ENCODE data around the gene MTHFR. TPM values are rescaled to one million over a fixed set of nuclear protein-coding genes. Genes with fewer than 3 reads are reported as not detected.

Gene MTHFR
- total and polyA plus RNA-seq, 2 of the 8 experiments (the other 6 are each of a cell fraction or from before 2014, with no cell fraction given) = 8.7 to 18.5 TPM

- no peak for FAIRE-seq
- DNase-seq (ENCODE audit: low read depth in 1 of 2, low spot score in 2 of 2) = no peak
- Histone ChIP-seq H3K4me2 (ENCODE audit: insufficient read depth in 1 of 2, low read depth in 2 of 2, low read length in 2 of 2) (no peak overlapping the region), H2BK5ac (ENCODE audit: low read depth, low read length) (no peak overlapping the region), H2AFZ (ENCODE audit: low read length) (no peak overlapping the region), H3K4me3 (ENCODE audit: extremely low read depth in 1 of 4, insufficient read depth in 2 of 4, low read depth in 3 of 4, low read length in 4 of 4) (no peak overlapping the region), H2BK120ac (replicated peaks; ENCODE audit: low read depth, low read length) (no peak overlapping the region), H3K27me3 (replicated peaks in 1 of 4; ENCODE audit: control insufficient read depth in 3 of 4, extremely low read depth in 1 of 4, insufficient read depth in 3 of 4, low read length in 3 of 4) (no peaks in the 10 kb centered on the region), H4K5ac (ENCODE audit: insufficient read length, low read depth, low read length) (no peak overlapping the region), H3K79me1 (ENCODE audit: low read depth, low read length) (no peaks in the 10 kb centered on the region; the same call in 1 of the 2 replicates), H3K79me2 (ENCODE audit: control insufficient read depth in 1 of 2, insufficient read depth in 2 of 2, low read length in 2 of 2) (no peaks in the 10 kb centered on the region), H3K14ac (ENCODE audit: insufficient read length) (no peak overlapping the region), H3K36me3 (ENCODE audit: control insufficient read depth in 2 of 4, insufficient read depth in 4 of 4, low read length in 3 of 4) (peaks cover 17 to 53% (median 44%) of the 10 kb centered on the region in 4 experiments; a peak in 7 of 8 replicates), H3K9ac (replicated peaks in 1 of 4; ENCODE audit: extremely low read depth in 1 of 4, low read depth in 3 of 4, low read length in 3 of 4) (no peak overlapping the region), H3K23ac (ENCODE audit: insufficient read length) (no peak overlapping the region), H3K9me3 (ENCODE audit: insufficient read depth in 2 of 2, low read depth in 1 of 2, low read length in 1 of 2) (no peaks in the 10 kb centered on the region), H3K4me1 (replicated peaks in 1 of 4; ENCODE audit: control insufficient read depth in 3 of 4, insufficient read depth in 4 of 4, low read length in 3 of 4) (no peaks in the 10 kb centered on the region), H4K8ac (ENCODE audit: extremely low read depth, insufficient read depth, low read length) (no peak overlapping the region), H2BK12ac (ENCODE audit: low read depth, low read length) (no peak overlapping the region), H4K91ac (replicated peaks; ENCODE audit: insufficient read length, low read length) (no peak overlapping the region), H2AK5ac (ENCODE audit: low read depth, low read length) (no peak overlapping the region), H2BK20ac (ENCODE audit: low read length) (no peak overlapping the region), H4K20me1 (replicated peaks in 1 of 2; ENCODE audit: control insufficient read depth in 1 of 2, insufficient read depth in 2 of 2, low read length in 2 of 2) (peaks cover 0 to 2% of the 10 kb centered on the region in 2 experiments), H3K4ac (replicated peaks; ENCODE audit: insufficient read length, low read depth, low read length) (no peak overlapping the region), H3K23me2 (ENCODE audit: low read depth, low read length) (no peaks in the 10 kb centered on the region), H2BK15ac (ENCODE audit: low read length) (no peak overlapping the region), H3K56ac (replicated peaks; ENCODE audit: insufficient read length, low read depth, low read length) (no peak overlapping the region), H3K18ac (ENCODE audit: extremely low read depth, low read length) (no peak overlapping the region), H3K27ac (ENCODE audit: low read depth, low read length) (no peak overlapping the region)
- WGBS, 2 experiments (ENCODE audit: extremely low coverage in 1 of 2, insufficient coverage in 1 of 2, insufficient read length in 1 of 2, insufficient replicate concordance in 2 of 2, low coverage in 1 of 2, low lambda C conversion rate in 2 of 2, missing lambda C conversion rate in 1 of 2) = 92% methylated on average over 17 of the region's 17 CpGs; no CpG with 5 or more reads in 1 of the 2 experiments
- CTCF ChIA-PET (ENCODE audit: partially characterized antibody) = interaction anchor here (1.1 to 1.6 kb wide), 3 partner anchors 14 to 138 kb away, joined by 3 to 5 read pairs (median 3); no protein-coding TSS in a partner anchor
- TF ChIP-seq MAFK (IDR thresholded peaks at IDR 0.05; ENCODE audit: low read depth, low read length) (no peak), KDM4A (IDR thresholded peaks at IDR 0.05; ENCODE audit: low read depth, low read length, severe bottlenecking) (no peak), EGR1 (IDR thresholded peaks at IDR 0.05; ENCODE audit: borderline replicate concordance, low read depth, low read length) (no peak)
- TF ChIP-seq, protein P1, sequence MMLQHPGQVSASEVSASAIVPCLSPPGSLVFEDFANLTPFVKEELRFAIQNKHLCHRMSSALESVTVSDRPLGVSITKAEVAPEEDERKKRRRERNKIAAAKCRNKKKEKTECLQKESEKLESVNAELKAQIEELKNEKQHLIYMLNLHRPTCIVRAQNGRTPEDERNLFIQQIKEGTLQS (IDR thresholded peaks at IDR 0.05; ENCODE audit: insufficient read depth, low read depth, low read length) = no peak
- POLR2A ChIA-PET (ENCODE audit: partially characterized antibody) = interaction anchor here (0.9 to 1.9 kb wide), 4 partner anchors 15 to 85 kb away, joined by 3 to 5 read pairs (median 4); partner anchors contain the start of genes CLCN6 and MTHFR
Measured at GRCh38 chr1:11823366-11824137, 17.8 kb upstream of the MTHFR start.

Measured in H1 (cell line).